GM19324 (cell line): ENCODE data around the gene ARHGAP12.
"Not testable (repeated sequence)": the region's sequence is repeated elsewhere in the genome, so short reads cannot be mapped to it uniquely, and the experiment has no call there.

Source experiments
- ATAC-seq: cut with Tn5 transposase; IDR thresholded peaks from one replicate; pipeline ENCODE4 v1.9.1; 2021; ENCODE audit warnings: mild to moderate bottlenecking, moderate library complexity; ENCODE audit not compliant: unreplicated experiment, low FRiP score

Gene ARHGAP12, protein sequence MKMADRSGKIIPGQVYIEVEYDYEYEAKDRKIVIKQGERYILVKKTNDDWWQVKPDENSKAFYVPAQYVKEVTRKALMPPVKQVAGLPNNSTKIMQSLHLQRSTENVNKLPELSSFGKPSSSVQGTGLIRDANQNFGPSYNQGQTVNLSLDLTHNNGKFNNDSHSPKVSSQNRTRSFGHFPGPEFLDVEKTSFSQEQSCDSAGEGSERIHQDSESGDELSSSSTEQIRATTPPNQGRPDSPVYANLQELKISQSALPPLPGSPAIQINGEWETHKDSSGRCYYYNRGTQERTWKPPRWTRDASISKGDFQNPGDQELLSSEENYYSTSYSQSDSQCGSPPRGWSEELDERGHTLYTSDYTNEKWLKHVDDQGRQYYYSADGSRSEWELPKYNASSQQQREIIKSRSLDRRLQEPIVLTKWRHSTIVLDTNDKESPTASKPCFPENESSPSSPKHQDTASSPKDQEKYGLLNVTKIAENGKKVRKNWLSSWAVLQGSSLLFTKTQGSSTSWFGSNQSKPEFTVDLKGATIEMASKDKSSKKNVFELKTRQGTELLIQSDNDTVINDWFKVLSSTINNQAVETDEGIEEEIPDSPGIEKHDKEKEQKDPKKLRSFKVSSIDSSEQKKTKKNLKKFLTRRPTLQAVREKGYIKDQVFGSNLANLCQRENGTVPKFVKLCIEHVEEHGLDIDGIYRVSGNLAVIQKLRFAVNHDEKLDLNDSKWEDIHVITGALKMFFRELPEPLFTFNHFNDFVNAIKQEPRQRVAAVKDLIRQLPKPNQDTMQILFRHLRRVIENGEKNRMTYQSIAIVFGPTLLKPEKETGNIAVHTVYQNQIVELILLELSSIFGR

DNA sequence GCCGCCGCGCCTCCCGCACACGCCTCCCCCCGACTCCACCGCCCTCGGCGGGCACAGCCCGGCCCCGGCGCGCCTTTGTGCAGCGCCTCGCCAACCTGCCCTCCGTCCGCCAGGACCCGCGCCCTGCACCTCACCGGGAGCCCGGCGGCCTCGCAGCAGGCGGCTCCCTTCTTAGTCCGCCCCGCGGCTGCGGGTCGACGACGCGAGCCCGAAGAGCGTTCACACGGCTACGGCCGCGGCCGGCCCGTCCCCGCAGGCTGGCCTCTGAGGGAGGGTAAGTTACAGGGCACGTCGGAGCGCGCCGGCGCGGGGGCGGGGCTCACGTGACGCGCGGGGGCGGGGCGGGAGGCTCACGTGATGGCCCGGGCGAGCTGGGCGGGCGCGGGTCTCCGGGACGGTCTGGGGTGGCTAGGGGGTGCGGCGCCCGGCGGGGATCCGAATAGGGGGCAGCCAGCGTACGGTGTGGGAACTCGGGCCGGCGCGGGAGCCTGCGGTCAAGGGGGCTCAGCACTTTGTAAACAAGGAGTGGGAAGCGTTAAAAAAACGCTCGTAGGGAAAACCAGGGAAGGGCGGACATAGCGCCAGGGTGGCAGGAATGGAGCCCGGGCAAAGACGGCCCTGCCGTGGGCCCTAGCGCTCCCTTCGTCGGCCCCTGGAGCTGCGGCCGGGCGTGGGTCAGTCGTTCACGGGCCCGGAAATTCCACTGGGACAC, at the start of gene ARHGAP12:
ARHGAP12 (minus strand) TSS at position 283 of the 712 bp plus-strand sequence. CDS start 19,976 bp downstream, outside the sequence.
- peak; percentile 79 for ATAC-seq

DNA sequence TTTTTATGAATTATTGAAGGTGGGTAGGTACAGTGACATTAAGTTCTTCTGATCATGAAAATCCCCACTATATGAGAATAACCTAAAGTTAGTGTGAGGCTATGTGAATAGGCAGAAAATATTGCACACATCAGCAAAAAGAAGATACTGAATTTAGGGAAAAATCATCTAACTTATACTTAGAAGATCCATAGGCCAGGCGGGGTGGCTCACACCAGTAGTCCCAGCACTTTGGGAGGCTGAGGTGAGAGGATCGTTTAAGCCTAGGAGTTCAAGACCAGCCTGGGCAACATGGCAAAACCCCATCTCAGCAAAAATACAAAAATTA, 49.5 kb upstream of the ARHGAP12 start:
- ATAC-seq, result no peak

DNA sequence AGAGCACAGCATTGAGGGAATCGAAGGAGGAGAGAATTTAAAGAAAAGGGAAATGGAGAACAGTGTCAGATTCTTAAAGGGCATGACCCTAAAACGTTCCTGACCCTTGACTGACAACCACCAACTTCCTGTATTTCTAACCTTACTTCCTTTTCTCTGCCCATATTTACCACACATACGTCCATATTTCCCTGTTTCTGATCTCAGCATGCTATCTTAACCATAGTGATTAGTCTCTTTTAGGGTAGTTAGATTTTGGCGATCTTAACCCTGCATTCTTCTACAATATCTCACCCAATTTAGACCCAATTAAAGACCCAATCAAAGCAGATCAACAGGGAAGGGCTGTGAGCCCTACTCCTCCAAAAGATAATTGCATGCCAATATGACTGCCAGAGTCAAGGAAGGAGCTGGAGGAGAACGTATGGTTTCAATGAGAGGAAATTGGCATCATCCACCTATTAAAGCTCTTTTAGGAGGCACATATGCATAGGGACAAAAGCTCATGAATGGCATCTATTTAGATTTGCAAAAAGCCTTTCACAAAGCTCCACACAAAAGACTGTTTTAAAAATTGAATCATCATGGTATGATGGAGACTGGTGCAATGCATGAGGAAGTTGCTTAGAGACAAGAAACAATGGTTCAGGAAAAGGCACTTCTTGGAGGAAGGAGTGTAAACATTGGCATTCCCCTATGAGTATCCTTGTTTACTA, 49.0 kb upstream of the ARHGAP12 start:
- ATAC-seq, result no peak

DNA sequence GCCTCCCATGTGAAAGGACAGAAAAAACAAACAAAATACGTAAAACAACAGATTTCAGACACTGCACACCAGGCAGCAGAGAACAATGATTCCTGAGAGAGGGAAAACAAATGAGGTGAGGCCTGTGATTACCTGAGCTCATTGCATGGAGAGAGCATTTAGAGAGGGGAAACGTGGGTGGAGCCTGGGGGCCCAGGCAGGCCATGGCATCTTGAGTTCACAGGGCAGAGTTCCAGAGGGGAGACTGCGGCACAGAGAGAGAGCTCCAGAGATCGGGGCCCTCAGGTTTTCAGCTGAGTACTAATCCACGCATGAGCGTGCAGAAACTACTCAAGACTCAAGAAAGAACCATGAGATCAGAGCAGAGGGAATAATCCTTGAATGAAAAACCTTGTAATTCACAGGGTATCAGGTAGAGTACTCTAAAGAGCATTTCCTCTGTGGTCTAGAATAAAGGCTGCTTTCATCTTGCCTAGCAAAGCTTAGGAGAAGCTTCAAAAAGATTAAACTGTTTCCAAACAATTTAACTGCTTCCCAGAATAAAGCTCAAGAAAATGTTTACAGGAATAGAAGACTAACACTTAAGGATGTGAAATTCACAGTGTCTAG, 46.6 kb upstream of the ARHGAP12 start:
- ATAC-seq, result no peak

DNA sequence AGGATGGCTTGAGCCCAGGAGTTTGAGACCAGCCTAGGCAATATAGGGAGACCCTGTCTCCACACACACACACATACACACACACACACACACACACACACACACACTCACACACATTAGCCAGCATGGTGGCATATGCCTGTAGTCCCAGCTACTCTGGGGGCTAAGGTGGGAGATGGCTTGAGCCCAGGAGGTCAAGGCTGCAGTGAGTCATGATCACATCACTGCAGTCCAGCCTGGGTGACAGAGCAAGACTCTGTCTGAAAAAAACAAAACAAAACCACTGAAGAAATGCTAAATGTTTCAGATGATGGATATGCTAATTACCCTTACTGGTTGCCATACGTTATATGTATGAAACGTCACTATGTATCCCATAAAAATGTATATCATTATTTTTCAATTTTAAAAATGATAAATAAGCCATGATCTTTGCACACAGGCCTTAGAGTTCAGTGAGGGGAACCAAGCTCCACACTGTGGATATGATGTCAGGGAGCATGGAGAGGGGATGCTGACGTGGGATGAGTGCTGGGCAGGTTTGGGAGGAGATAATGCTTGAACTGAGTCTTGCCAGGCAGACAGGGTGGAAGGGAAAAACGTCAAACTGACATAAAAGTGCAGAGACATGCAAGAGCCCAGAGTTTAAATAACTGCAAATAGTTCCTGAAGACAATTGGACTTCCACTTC, 45.9 kb upstream of the ARHGAP12 start:
- ATAC-seq, result no peak

DNA sequence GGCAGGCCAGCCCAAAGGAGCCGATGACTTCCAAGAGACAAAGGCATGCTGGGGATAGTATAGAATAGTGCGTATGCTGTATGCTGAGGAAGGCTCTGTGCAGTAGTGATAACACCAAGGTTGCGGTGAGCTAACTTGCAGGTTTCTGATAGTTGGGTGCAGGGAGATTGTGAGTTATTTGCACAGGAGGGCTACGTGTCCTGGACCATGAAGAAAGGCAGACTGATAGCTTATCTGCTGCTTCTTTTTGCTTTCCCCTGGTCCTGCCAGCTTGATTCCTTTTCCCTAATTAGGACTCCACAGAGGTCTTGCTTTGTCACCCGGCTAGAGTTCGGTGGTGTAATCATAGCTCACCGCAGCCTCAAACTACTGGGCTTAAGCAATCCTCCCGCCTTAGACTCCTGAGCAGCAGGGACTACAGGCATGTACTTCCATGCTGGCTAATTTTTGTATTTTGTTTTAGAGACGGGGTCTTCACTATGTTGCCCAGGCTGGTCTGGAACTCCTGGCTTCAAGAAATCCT, 43.9 kb upstream of the ARHGAP12 start:
- ATAC-seq, result no peak

DNA sequence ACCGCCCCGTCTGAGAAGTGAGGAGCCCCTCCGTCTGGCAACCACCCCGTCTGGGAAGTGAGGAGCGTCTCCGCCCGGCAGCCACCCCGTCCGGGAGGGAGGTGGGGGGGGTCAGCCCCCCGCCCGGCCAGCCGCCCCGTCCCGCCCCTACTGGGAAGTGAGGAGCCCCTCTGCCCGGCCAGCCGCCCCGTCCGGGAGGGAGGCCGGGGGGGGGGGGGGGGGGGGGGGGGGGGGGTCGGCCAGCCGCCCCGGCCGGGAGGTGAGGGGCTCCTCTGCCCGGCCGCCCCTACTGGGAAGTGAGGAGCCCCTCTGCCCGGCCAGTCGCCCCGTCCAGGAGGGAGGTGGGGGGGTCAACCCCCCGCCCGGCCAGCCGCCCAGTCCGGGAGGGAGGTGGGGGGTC, 41.2 kb upstream of the ARHGAP12 start:
- ATAC-seq, result not testable (repeated sequence)

DNA sequence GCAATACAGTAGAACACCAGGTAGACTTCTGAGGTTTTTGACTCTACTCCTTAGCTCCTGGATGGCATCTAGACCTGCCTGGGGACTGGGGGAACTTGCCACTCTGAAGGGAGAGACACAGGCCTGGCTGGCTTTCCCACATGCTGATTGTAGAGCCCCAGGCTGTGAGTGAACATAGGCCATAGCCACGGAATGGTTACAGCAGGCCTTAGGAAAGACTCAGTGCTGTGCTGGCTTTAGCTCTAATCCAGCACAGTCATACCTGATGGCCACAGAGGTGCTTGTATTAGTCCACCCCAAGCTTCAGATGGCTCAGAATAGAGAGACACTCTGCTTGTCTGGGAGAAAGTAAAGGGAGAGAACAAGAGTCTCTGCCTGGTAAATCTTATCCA, 35.0 kb upstream of the ARHGAP12 start:
- ATAC-seq, result no peak

DNA sequence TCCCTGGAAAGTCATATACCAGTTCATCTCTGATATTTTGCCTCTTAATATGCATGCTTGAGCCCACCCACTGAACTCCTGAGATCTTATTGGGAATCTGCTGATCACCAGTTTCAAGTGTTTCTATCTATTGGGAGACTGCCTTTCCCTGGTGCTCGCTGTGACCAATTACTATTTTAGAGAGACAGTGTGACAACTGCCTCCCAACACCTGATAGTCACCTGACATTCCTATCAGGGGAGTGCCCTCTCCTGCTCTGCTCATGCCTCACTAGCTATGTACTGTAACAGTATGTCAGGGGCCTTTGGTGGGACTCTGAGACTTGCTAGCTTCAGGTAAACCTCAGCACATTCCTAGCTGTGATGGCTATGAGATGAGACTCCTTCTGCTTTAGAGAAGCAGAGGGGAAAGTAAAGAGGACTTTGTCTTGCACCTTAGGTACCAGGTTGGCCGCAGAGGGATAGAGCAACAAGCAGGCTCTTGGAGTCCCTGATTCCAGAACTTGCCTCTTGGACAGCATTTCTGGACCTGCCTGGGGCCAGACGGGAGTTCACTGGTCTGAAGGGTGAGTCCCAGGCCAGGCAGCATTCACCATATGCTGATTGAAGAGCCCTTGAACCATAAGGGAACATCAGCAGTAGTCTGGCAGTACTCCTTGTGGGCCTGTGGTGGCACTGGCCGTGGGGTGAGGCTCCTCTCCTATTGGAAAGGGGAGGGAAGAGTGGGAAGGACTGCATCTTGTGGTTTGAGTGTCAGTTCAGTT, 34.4 kb upstream of the ARHGAP12 start:
- ATAC-seq, result no peak

DNA sequence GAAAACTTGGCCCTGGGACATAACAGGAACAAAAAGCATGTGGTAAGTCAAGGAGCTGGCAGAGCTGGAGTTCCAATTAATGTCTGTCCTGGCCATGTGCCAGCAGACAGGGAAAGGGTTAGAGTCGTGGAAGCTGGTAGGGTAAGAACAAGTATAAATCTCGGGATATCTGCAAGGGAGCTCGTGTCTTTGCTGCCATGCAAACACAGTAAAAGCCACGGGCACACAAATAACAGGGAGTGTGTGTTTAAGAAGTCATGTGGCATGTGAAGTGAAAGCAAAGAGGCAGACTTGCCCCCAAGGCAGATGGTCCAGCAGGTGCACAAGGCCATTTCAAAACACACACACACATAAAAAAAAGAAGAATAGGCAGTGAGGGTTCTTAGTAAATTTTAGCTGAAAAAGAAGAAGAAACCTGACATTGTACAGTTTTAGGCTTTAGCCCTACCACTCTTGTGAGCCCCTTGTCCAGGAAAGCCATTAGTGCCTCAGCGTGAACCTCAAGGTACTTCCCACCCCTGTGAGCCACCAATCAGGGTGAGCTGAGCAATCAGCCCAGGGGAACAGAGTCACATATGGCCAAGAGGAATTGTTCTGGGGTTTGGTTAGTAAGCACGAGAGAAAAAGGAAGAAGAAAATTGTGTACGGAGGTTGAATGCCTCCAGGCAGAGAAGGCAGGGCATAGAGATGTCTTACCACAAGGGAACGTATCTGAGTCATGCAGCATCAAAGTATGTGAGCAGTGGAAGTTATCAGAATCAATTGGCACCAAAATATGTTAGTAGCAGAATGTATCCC, 32.8 kb upstream of the ARHGAP12 start:
- no peak for ATAC-seq

DNA sequence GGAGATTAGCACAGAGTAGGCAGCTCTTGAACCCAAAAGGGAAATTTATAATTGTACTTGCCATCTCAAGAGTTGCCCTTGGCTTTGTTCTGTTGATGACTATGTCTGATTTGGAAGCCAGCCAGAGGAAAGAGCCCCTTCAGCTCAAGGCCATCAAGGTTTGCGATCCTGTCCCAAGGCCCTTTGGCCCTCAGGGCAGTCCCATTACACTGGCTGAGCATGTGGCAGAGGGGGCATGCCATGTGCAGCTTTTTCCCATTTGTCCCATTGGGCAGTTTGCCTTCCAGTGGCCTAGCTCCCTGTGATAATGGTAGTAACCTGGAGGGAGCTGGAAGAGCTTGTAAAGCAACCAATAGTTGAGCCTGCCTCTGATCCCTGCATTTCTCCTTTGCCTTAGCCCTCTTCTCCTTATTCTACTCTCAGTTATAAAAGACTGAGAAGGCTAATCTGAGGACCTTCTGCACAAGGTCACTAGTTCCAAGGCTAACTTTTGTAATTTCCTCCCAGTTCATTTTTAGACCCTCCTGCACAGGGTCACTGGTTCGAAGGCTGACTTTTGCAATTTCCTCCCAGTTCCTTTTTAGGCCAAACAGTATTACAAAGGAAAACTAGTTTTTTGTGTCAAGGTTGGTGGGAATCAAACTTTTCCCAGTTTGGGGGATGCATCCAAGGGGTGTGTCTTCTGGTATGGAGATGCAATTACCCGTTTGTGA, 31.0 kb upstream of the ARHGAP12 start:
- no peak for ATAC-seq

DNA sequence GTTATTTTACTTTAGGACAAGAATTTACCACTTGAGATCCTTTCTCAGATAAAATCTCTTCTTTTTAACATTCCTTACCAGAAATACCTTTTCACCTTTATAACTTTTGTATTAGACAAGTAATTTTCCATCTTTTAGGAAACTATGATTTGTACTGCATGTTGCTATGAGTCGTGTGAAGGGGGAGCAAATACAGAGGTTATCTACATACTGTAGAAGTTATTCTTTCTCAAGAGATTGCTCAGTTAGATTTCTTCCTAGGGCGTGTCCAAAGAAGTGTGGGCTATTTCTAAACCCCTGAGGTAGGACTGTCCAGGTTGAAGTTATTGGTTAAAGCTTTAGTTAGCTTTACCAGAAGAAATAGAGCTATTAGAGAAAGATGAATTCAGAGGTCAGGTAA, 30.2 kb upstream of the ARHGAP12 start:
- ATAC-seq, result no peak

DNA sequence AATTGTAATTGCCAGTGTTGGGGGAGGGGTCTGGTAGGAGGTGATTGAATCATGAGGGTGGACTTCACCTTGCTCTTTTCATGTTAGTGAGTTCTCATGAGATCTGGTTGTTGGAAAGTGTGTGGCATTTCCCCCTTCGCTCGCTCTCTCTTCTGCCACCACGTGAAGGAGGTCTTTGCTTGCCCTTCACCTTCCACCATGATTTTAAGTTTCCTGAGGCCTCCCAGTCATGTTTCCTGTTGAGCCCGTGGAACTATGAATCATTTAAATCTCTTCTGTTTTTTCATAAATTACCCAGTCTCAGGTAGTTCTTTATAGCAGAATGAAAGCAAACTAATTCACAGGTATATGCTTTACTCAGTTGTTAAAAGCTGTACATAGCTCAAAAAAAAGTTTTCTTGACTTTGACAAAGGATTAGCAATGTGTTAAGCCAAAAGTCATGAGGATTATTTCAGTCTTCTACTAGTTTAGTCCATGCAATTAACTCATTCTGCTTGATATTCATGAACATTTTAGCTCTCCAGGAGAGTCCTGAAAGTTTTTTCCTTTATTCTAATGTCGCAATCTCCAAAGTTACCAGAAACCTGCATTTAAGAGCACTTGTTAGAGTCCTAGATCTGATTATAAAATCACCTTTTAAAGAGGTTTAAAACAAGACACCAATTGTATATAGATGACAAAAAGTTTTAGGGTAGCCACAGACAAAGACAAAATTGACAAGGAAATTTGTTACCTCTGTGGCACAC, 27.7 kb upstream of the ARHGAP12 start:
- no peak for ATAC-seq

DNA sequence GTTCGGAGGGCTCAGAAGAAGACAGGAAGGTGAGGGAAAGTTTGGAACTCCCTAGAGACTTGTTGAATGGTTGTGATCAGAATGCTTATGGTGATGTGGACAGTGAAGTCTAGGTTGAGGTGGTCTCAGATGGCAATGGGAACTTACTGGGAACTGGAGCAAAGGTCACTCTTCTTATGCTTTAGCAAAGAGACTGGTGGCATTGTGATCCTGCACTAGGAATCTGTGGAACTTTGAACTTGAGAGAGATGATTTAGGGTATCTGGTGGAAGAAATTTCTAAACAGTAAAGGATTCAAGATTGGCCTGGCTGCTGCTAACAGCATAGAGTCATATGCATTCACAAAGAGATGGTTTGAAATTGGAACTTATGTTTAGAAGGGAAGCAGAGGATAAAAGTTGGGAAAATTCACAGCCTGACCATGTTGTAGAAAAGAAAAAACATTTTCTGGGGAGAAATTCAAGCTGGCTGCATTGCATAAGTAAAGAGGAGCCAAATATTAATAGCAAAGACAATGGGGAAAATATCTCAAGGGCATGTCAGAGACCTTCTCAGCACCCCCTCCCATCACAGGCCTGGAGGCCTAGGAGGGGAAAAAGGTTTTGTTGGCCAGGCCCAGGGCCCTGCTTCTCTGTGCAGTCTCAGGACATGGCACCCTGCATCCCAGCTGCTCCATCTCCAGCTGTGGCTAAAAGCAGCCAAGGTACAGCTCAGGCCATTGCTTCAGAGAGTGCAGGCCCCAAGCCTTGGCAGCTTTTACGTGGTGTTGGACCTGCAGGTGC, 26.0 kb upstream of the ARHGAP12 start:
- ATAC-seq, result no peak

DNA sequence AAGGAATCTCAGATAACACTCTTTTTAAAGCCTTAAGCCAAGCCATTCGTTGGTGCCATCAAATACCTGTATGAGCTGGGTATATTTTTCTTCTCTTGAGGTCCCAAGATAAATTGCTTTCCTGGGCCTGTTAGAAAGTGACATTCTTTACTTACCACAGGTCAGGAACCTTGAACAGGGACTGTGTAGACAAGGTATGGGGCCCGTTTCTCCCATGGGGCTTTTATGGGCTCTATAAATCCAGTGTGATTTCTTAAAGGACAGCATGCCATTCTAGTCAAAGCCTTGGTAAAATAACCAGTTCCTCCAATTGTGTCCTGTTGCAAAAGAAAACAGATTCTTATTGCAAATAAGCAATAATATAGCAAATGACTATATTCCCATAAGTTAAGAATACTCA, 24.8 kb upstream of the ARHGAP12 start:
- no peak for ATAC-seq

DNA sequence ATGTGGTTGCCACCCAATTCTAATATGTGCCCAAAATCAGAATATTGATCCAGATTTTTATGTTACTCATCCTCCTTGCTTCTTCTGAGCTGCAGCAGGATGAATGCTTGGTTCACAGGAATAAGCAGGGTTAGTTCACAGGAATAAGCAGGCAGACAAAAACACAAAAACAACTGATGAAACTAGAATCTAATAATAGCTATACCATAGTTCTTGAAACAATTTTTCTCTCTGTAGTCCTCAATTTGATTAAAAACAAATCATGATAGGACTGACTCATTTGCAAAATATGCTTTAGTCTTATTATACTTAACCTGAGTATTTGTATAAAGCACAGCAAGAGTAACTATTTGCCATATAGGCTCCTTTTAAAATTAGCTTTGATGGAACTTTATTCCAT, 24.4 kb upstream of the ARHGAP12 start:
- ATAC-seq, result no peak
